Measurements from ENCODE around the gene PCED1B. TPM values are rescaled to one million over a fixed set of nuclear protein-coding genes. Genes with fewer than 3 reads are reported as not detected.

The PCED1B gene
- total RNA-seq, 1 donor from 2014 or later, result 1.0 TPM

DNA sequence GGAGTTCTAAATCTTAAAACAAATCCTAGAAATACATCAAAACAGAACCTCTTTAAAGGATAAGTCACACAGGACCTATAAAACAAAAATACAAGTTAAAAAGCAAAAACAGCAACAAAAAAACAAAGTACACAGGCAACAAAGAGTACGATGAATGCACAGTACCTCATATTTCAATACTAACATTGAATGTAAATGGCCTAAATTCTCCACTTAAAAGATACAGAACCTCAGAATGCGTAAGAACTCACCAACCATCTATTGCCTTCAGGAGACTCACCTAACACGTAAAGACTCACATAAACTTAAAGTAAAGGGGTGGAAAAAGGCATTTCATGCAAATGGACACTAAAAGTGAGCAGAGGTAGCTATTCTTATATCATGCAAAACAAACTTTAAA, 172.5 kb downstream of the PCED1B start:
- H3K9me3 ChIP-seq (ENCODE audit: control insufficient read depth in 3 of 3, low read length in 3 of 3), result no peaks in the 10 kb centered on the region
- H3K9ac ChIP-seq (ENCODE audit: low read depth in 1 of 3, low read length in 3 of 3), result no peak overlapping the region
- no peak overlapping the region for H3K27ac ChIP-seq (ENCODE audit: low read depth, low read length)
- no peak overlapping the region for H3K4me3 ChIP-seq (ENCODE audit: low read length in 3 of 3)
- no peaks in the 10 kb centered on the region for H3K27me3 ChIP-seq (ENCODE audit: control insufficient read depth in 3 of 3, insufficient read depth in 3 of 3, low read length in 3 of 3)
- H3K4me1 ChIP-seq (ENCODE audit: control insufficient read depth in 3 of 3, insufficient read depth in 3 of 3, low read length in 3 of 3), result no peaks in the 10 kb centered on the region
- no peaks in the 10 kb centered on the region for H3K36me3 ChIP-seq (ENCODE audit: control insufficient read depth in 3 of 3, insufficient read depth in 3 of 3, low read length in 3 of 3)

DNA sequence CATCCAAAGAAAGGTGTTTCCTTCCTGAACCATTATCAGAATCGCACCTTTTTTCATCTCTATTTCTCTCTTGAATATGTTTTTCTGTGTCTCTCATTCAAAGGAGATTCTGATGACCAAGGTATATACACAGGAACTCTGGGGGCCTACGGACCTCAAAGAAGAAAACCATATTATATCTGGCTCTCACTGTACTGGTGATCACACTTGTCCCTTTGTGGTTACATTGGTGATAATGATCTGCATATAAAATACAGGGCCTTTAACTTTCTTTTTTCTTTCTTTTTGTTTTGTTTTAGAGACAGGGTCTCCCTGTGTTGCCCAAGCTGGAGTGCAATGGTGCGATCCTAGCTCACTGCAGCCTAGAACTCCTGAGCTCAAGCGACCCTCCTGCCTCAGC, 185.5 kb downstream of the PCED1B start:
- no peaks in the 10 kb centered on the region for H3K9me3 ChIP-seq (ENCODE audit: control insufficient read depth in 3 of 3, low read length in 3 of 3)
- H3K36me3 ChIP-seq (ENCODE audit: control insufficient read depth in 3 of 3, insufficient read depth in 3 of 3, low read length in 3 of 3), result no peaks in the 10 kb centered on the region
- H3K27ac ChIP-seq (ENCODE audit: low read depth, low read length), result no peak overlapping the region
- H3K4me1 ChIP-seq (ENCODE audit: control insufficient read depth in 3 of 3, insufficient read depth in 3 of 3, low read length in 3 of 3), result no peaks in the 10 kb centered on the region
- no peaks in the 10 kb centered on the region for H3K27me3 ChIP-seq (ENCODE audit: control insufficient read depth in 3 of 3, insufficient read depth in 3 of 3, low read length in 3 of 3)
- H3K4me3 ChIP-seq (ENCODE audit: low read length in 3 of 3), result no peak overlapping the region
- H3K9ac ChIP-seq (ENCODE audit: low read depth in 1 of 3, low read length in 3 of 3), result no peak overlapping the region

DNA sequence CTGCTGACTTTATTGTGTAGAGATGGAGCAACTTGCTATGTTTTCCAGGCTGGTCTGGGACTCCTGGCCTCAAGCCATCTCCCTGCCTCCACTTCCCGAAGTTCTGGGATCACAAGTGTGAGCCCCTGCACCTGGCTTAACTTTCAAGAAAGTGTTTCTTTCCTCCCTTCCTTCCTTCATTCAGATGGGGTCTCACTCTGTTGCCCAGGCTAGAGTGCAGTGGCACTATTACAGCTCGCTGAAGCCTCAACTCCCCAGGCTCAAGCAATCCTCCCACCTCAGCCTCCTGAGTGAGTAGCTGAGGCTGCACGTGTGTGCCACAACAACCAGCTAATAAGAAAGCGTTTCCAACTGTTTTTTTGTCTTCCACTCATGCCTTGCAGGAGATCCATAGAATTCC, 186.0 kb downstream of the PCED1B start:
- Histone ChIP-seq H3K36me3 (ENCODE audit: control insufficient read depth in 3 of 3, insufficient read depth in 3 of 3, low read length in 3 of 3) (no peaks in the 10 kb centered on the region), H3K27ac (ENCODE audit: low read depth, low read length) (no peak overlapping the region), H3K9ac (ENCODE audit: low read depth in 1 of 3, low read length in 3 of 3) (no peak overlapping the region), H3K4me3 (ENCODE audit: low read length in 3 of 3) (no peak overlapping the region), H3K27me3 (ENCODE audit: control insufficient read depth in 3 of 3, insufficient read depth in 3 of 3, low read length in 3 of 3) (no peaks in the 10 kb centered on the region), H3K4me1 (ENCODE audit: control insufficient read depth in 3 of 3, insufficient read depth in 3 of 3, low read length in 3 of 3) (no peaks in the 10 kb centered on the region), H3K9me3 (ENCODE audit: control insufficient read depth in 3 of 3, low read length in 3 of 3) (no peaks in the 10 kb centered on the region)

DNA sequence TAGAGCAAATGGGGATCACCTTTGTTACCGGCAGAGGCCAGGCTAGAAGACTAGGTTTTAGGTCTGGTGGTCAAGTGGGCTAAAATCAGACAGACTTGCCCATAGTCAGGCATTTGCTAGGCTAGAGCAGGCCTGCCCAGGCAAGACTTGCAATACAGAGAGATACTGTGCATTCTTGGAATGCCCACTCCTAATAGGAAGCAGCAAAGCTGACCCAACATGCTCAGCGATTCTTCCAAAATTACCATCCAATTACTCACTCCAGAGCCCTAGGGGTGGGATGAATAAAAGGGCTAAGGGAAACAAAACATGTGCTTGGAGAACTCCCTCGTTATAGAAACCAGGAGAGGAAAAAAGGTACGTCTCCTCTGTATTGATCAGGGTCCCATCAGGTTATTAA, 188.2 kb downstream of the PCED1B start:
- H3K27me3 ChIP-seq (ENCODE audit: control insufficient read depth in 3 of 3, insufficient read depth in 3 of 3, low read length in 3 of 3), result no peaks in the 10 kb centered on the region
- H3K27ac ChIP-seq (ENCODE audit: low read depth, low read length), result no peak overlapping the region
- H3K9ac ChIP-seq (ENCODE audit: low read depth in 1 of 3, low read length in 3 of 3), result no peak overlapping the region
- no peaks in the 10 kb centered on the region for H3K9me3 ChIP-seq (ENCODE audit: control insufficient read depth in 3 of 3, low read length in 3 of 3)
- no peaks in the 10 kb centered on the region for H3K4me1 ChIP-seq (ENCODE audit: control insufficient read depth in 3 of 3, insufficient read depth in 3 of 3, low read length in 3 of 3)
- no peak overlapping the region for H3K4me3 ChIP-seq (ENCODE audit: low read length in 3 of 3)
- no peaks in the 10 kb centered on the region for H3K36me3 ChIP-seq (ENCODE audit: control insufficient read depth in 3 of 3, insufficient read depth in 3 of 3, low read length in 3 of 3)

DNA sequence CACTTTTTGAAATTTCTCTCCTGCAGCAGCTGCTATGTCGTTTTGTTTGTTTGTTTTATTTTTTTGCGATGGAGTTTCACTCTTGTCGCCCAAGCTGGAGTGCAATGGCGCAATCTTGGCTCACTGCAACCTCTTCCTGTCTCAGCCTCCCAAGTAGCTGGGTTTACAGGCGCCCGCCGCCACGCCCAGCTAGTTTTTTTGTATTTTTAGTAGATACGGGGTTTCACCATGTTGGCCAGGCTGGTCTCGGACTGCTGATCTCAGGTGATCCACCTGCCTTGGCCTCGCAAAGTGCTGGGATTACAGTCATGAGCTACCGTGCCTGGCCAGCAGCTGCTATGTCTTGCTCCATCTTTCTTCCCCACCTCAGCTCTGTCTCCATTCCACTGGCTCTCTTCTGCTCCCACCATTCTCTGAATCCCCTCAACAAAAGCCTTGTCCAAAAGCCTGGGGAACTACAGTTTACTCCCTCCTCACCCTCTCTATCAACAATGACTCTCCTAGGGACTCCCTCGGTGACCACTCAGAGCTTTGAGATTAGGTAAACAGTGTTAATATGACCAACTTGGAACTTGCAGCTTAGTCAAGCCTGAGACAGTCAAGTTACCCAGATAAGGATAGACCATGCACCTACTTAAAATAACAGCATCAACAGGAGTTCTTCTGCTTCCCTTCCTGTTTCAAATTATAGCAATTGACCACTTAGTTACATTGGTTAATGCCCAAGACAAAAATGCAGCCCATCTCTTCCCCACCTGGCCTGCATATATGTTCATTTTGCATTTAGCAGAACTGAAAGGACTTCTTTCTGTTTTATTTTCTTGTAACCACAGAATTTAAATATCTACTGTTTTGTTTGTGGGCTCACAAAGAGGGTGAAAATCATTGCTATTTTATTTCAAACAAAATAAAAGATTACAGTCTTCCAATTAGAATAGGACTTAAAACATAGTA, 189.4 kb downstream of the PCED1B start:
- H3K36me3 ChIP-seq (ENCODE audit: control insufficient read depth in 3 of 3, insufficient read depth in 3 of 3, low read length in 3 of 3), result no peaks in the 10 kb centered on the region
- H3K4me1 ChIP-seq (ENCODE audit: control insufficient read depth in 3 of 3, insufficient read depth in 3 of 3, low read length in 3 of 3), result no peaks in the 10 kb centered on the region
- no peak overlapping the region for H3K27ac ChIP-seq (ENCODE audit: low read depth, low read length)
- H3K4me3 ChIP-seq (ENCODE audit: low read length in 3 of 3), result no peak overlapping the region
- H3K9me3 ChIP-seq (ENCODE audit: control insufficient read depth in 3 of 3, low read length in 3 of 3), result no peaks in the 10 kb centered on the region
- H3K9ac ChIP-seq (ENCODE audit: low read depth in 1 of 3, low read length in 3 of 3), result no peak overlapping the region
- H3K27me3 ChIP-seq (ENCODE audit: control insufficient read depth in 3 of 3, insufficient read depth in 3 of 3, low read length in 3 of 3), result no peaks in the 10 kb centered on the region

DNA sequence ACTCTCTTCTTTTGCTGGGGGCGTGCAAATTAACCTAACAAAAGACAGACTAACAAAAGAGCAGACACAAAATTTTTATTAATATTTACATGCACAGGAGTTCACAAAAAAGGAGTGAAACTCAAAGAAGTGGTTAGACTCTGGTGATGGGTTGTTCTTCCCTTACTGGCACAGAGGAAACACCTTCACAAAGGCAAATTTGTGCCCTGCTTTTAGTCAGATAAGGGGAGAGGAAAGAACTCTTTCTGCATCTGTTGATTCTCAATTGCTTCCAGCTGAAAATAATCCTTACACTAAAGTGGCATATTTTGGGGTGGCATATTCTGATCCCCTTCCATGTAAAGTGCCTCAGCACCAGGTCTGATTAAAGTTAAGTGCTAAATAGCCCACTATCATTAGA, 190.5 kb downstream of the PCED1B start:
- Histone ChIP-seq H3K4me3 (ENCODE audit: low read length in 3 of 3) (no peak overlapping the region), H3K27me3 (ENCODE audit: control insufficient read depth in 3 of 3, insufficient read depth in 3 of 3, low read length in 3 of 3) (no peaks in the 10 kb centered on the region), H3K9ac (ENCODE audit: low read depth in 1 of 3, low read length in 3 of 3) (no peak overlapping the region), H3K9me3 (ENCODE audit: control insufficient read depth in 3 of 3, low read length in 3 of 3) (no peaks in the 10 kb centered on the region), H3K27ac (ENCODE audit: low read depth, low read length) (no peak overlapping the region), H3K4me1 (ENCODE audit: control insufficient read depth in 3 of 3, insufficient read depth in 3 of 3, low read length in 3 of 3) (no peaks in the 10 kb centered on the region), H3K36me3 (ENCODE audit: control insufficient read depth in 3 of 3, insufficient read depth in 3 of 3, low read length in 3 of 3) (no peaks in the 10 kb centered on the region)

DNA sequence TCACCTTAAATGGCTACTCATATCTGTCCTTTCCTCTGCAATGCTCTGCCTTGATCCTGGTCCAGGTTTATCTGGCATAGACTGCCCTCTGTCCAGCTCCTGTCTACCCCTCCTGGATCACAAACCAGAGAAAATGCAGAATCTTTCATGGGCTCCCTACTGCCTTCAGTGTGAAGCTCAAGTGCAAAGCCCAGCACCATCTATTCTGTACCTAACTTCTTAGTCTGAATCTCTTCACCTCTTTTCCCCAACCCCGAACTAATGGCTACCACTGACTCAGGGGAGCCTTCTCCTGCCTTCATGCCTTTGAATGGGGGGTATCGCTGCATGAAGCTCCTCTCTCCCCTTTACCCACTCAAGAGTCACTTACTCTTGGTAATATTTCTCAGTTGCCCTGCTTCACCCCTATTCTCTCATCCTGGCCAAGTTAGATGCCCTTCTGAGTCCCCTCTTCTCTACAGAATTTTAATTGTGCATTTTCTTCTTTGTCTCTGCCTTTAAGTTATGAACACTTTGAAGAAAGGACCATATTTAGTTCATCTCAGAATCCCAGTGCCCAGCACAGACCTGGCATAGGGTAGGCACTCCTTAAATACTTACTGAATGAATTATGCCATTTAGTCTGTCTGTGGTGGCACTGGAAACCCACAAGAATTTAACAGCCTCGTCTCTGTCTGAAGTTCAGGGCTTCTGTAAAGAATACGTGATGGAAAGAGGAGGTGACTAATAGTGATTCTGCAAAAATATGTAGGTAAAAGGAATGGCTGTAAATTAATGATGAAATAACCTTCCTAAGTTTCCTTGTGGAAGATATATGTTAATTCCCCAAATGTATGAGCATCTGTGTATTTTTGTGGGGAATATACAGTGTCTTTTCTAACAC, 191.6 kb downstream of the PCED1B start:
- Histone ChIP-seq H3K4me3 (ENCODE audit: low read length in 3 of 3) (no peak overlapping the region), H3K27me3 (ENCODE audit: control insufficient read depth in 3 of 3, insufficient read depth in 3 of 3, low read length in 3 of 3) (no peaks in the 10 kb centered on the region), H3K9me3 (ENCODE audit: control insufficient read depth in 3 of 3, low read length in 3 of 3) (no peaks in the 10 kb centered on the region), H3K36me3 (ENCODE audit: control insufficient read depth in 3 of 3, insufficient read depth in 3 of 3, low read length in 3 of 3) (no peaks in the 10 kb centered on the region), H3K4me1 (ENCODE audit: control insufficient read depth in 3 of 3, insufficient read depth in 3 of 3, low read length in 3 of 3) (no peaks in the 10 kb centered on the region), H3K27ac (ENCODE audit: low read depth, low read length) (no peak overlapping the region), H3K9ac (ENCODE audit: low read depth in 1 of 3, low read length in 3 of 3) (no peak overlapping the region)

DNA sequence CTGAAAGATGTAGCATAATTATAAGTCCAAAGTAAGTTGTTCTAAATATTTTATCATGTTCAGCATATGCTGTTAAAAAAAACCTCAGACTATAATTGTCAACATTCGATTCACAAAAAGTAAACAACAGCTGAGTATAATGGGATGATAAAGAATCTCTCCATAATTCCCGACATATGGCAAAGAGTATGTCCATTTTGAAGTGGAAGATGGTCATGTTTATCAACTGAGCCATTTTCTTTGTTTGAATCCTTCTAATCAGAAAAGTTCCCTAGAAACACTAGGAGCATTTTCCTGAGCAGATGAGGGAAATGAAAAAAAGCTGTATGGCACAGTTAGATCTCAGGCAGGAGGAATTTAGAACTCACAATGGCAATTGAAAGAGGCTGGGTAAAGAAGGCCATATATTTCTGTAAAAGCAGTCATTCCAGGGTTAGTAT, 192.4 kb downstream of the PCED1B start:
- Histone ChIP-seq H3K36me3 (ENCODE audit: control insufficient read depth in 3 of 3, insufficient read depth in 3 of 3, low read length in 3 of 3) (no peaks in the 10 kb centered on the region), H3K9me3 (ENCODE audit: control insufficient read depth in 3 of 3, low read length in 3 of 3) (no peaks in the 10 kb centered on the region), H3K4me3 (ENCODE audit: low read length in 3 of 3) (no peak overlapping the region), H3K9ac (ENCODE audit: low read depth in 1 of 3, low read length in 3 of 3) (no peak overlapping the region), H3K27ac (ENCODE audit: low read depth, low read length) (no peak overlapping the region), H3K4me1 (ENCODE audit: control insufficient read depth in 3 of 3, insufficient read depth in 3 of 3, low read length in 3 of 3) (no peaks in the 10 kb centered on the region), H3K27me3 (ENCODE audit: control insufficient read depth in 3 of 3, insufficient read depth in 3 of 3, low read length in 3 of 3) (no peaks in the 10 kb centered on the region)

DNA sequence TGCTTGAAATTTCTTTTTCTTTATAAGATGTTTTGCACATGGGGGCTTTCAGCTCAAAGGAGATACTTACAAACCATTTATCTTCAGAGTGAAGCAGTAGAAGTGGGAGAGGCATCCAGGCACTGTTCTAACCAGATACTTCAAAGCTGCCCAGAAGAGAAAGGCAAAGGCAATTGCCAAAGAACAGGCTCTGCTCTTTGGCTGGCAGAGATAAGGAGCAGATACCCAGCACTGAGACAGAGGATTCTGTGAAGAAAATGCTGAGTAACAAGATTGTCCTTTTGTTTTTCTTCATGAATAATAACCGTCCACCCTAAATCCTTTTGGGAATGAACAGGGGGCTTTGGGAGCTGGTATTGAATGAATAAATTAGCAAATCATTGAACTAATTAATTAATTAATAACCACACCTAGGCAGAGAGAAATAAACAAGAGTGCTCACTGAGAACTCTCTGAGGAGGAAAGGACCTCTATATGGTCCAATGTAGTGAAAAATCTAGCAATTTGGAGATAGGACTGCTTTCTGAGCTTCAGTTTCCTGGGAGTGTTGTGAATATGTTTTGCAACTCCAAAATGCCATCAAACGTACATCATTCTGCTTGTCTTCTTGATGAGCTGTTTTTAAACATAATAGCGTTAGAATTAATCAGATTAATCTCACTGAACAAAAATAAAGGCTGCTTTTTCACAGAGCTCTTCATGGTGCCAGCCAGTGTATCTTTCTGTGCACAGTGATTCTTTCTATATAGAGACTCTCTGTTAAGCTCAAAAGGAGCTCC, 193.2 kb downstream of the PCED1B start:
- Histone ChIP-seq H3K4me1 (ENCODE audit: control insufficient read depth in 3 of 3, insufficient read depth in 3 of 3, low read length in 3 of 3) (peaks cover 0 to 2% (median 0%) of the 10 kb centered on the region in 3 donors), H3K9me3 (ENCODE audit: control insufficient read depth in 3 of 3, low read length in 3 of 3) (no peaks in the 10 kb centered on the region), H3K36me3 (ENCODE audit: control insufficient read depth in 3 of 3, insufficient read depth in 3 of 3, low read length in 3 of 3) (no peaks in the 10 kb centered on the region), H3K27ac (ENCODE audit: low read depth, low read length) (no peak overlapping the region), H3K9ac (ENCODE audit: low read depth in 1 of 3, low read length in 3 of 3) (no peak overlapping the region), H3K27me3 (ENCODE audit: control insufficient read depth in 3 of 3, insufficient read depth in 3 of 3, low read length in 3 of 3) (no peaks in the 10 kb centered on the region), H3K4me3 (ENCODE audit: low read length in 3 of 3) (no peak overlapping the region)

Measured in skeletal muscle tissue (tissue), 4 donors.